Measurements from ENCODE around the gene GPD2.

DNA sequence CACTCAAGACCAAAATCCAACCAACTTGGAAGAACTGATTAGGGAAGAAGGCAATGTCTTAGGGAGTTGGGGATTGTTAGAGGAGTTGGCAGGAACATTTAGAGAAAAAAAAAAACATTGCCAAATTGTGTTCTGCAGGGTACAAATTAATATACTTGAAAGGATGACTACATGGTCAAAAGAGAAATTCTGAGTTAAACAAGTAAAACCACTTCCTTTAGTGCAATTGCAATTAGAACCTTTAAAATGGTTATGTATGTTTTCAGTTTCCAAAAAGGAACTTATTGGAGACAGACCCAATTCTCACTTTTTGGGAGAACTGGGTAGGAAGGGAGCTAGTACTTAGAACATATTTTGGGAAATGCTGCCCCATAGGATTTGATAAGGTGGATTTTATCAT lies 137.9 kb downstream of the GPD2 start:
- TF ChIP-seq CTCF (IDR thresholded peaks at IDR 0.05; ENCODE audit: borderline replicate concordance, extremely low read depth, low read length, poor library complexity, severe bottlenecking) (no peak), EZH2 (IDR thresholded peaks at IDR 0.05; ENCODE audit: borderline replicate concordance, low read depth, low read length, severe bottlenecking) (no peak)

Data from DND-41 (cell line).